Right renal cortex interstitium (tissue), 3 donors: Measurements from ENCODE around the gene ZNF280B. TPM values are rescaled to one million over a fixed set of nuclear protein-coding genes. Genes with fewer than 3 reads are reported as not detected.
"Not testable (repeated sequence)": the region's sequence is repeated elsewhere in the genome, so short reads cannot be mapped to it uniquely, and the experiment has no call there.

Experiments used
- DNase-seq, 3 donors: peaks; one replicate each; pipeline ENCODE4 v3.0.0-alpha.2; 2013; ENCODE audit warnings: low read depth in 3 of 3, low spot score in 2 of 3
- polyA plus RNA-seq, 3 donors: library from polyadenylated mRNA; unstranded; fragments of 120-200 nt; gene quantifications; one replicate each; pipeline ENCODE4 v1.2.1, GENCODE V29; 2013; ENCODE audit not compliant: insufficient read length in 3 of 3

The ZNF280B gene
- polyA plus RNA-seq, 3 donors, result 4.4 to 4.7 (median 4.5) TPM

DNA sequence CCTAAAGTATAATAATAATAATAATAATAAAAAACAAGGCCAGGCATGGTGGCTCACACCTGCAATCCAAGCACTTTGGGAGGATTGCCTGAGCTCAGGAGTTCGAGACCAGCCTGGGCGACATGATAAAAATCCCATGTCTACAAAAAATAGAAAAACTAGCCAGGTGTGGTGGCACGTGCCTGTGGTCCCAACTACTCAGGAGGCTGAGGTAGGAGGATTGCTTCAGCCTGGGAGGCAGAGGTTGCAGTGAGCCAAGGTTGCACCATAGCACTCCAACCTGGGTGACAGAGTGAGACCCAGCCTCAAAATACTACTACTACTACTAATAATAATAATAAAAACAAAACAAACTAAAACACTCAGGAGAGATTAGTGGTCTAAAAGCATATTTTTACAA, 27.1 kb upstream of the ZNF280B start:
- DNase-seq, result no peak

DNA sequence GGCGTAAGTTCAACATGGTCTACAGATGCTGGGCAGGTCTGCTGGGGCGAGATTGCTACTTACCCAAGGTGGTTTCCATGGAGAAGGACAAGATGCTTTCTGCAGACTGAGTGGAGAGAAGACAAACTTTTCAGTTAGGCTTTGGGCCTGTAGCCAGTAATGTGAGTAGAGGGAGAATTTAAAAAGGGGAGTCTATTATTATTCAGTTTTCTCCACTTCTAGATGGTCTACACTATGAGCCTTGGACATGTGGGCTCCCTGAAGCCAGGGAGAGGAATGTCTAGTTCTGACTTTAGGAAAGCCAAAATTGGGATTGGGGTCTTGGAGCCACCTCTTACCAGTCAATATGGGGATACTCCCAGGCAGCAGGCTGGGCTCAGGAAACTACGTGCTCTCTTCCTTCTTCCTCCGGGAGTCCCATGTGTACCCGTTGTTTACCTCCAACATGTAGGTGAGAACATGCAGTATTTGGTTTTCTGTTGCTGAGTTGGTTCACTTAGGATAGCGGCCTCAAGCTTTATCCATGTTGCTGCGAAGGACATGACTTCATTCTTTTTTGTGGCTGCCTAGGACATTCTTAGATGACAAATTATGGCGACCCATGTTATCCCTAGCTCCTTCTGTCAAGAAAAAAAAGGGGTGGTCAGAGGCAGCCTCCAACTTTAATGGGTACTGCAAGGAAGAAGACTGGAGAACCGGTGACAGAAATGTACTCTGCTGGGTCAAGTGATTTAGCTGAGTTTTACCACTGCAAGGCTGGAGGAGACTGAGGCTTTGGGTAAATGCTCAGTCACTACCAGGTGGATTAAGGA, 26.3 kb upstream of the ZNF280B start:
- no peak for DNase-seq

DNA sequence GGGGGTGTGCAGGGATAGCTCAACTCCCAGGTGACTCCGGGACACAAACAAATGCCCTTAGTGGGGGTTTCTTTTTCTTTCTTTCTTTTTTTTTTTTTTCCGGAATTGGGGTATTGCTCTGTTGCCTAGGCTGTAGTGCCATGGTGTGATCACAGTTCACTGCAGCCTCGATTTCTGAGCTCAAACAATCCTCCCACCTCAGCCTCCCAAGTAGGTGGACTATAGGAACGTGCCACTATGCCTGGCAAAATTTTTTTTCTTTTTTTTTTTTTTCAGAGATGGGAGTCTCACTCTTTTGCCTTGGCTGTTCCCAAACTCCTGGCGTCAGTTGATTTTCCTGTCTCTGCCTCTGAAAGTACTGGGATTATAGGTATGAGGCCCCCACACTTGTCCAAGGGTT, 25.3 kb upstream of the ZNF280B start:
- no peak for DNase-seq

GRCh38 chr22:22533417-22533816, 24.9 kb upstream of the ZNF280B start:
- no peak for DNase-seq

DNA sequence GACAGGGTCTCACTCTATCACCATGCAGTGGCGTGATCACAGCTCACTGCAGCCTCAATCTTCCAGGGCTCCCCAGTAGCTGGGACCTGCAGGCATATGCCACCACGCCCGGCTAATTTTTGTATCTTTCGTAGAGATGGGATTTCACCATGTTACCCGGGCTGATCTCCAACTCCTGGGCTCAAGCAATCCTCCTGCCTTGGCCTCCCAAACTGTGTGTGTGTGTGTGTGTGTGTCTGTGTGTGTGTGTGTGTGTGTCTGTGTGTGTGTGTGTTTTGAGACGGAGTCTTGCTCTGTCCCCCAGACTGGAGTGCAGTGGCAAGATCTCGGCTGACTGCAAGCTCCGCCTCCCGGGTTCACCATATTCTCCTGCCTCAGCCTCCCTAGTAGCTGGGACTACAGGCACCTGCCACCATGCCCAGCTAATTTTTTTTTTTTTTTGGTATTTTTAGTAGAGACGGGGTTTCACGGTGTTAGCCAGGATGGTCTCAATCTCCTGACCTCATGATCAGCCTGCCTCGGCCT, 24.1 kb upstream of the ZNF280B start:
- DNase-seq, result not testable (repeated sequence)

DNA sequence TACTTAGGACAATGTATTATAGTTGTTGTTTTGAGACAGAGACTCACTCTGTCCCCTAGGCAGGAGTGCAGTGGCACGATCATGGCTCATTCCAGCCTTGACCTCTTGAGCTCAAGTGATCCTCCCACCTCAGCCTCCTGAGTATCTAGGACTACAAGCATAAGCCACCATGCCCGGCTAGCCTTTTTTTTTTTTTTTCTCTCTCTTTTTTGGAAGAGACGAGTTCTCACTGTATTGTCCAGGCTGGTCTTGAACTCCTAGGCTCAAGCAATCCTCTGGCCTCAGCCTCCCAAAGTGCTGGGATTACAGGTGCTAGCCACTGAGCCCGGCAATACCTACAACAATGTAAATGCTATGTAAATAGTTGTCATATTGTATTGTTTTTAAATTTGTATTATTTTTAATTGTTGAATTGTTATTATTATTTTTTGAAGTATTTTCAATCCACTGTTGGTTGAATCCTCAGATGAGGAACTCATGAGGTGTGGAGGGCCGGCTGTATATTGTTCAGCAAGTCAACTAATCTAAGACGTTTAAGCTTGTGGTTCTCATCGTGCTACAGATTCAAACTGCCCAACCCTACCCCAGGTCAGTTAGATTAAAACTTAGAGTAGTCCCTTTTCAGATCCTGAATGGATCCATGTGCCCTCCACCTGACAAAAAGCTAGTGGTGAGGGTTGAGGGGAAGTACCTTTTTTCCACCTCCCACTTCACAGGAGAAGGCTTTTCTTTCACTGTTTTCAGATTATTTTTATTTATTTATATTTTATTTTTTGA, 23.4 kb upstream of the ZNF280B start:
- DNase-seq, result no peak

GRCh38 chr22:22528780-22529179, 20.2 kb upstream of the ZNF280B start:
- no peak for DNase-seq

DNA sequence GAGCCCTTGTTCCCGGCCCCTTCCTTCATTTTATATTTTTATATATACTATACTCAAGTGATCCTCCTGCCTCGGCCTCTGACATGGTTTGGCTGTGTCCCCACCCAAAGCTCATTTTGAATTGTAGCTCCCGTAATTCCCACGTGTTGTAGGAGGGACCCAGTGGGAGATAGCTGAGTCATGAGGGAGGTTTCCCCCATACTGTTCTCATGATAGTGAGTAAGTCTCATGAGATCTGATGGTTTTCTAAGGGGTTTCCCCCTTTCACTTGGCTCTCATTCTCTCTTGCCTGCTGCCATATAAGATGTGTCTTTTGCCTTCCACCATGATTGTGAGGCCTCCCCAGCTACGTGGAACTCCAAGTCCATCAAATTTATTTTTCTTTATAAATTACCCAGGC, 18.8 kb upstream of the ZNF280B start:
- no peak for DNase-seq

DNA sequence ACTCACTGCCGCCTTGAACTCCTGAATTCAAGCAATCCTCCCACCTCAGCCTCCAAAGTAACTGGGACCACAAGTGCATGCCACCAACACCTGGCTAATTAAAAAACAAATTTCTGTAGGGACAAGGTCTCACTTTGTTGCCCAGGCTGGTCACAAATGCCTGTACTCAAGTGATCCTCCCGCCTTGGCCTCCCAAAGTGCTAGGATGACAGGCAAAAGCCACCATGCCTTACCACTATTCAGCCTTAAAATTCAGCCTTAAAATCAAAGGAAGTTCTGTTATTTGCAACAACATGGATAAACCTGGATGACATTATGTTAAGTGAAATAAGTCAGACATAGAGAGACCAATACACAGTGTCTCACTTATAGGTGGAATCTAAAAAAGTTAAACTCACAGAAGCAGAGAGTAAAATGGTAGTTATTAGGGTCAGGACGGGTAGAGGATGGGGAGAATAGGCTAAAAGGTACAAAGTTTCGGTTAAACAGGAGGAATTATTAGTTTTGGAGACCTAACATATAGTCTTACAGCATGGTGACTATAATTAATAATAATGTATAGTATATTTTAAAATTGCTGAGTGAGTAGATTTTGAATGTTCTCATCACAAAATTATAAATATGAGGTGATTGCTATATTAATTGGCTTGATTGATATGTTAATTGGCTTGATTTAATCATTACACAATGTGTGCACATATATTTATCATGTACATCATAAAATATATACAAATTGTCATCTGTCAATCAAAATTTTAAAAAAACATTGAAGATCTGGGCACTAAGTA, 17.8 kb upstream of the ZNF280B start:
- no peak for DNase-seq

GRCh38 chr22:22523494-22523893, 15.0 kb upstream of the ZNF280B start:
- DNase-seq, result no peak

DNA sequence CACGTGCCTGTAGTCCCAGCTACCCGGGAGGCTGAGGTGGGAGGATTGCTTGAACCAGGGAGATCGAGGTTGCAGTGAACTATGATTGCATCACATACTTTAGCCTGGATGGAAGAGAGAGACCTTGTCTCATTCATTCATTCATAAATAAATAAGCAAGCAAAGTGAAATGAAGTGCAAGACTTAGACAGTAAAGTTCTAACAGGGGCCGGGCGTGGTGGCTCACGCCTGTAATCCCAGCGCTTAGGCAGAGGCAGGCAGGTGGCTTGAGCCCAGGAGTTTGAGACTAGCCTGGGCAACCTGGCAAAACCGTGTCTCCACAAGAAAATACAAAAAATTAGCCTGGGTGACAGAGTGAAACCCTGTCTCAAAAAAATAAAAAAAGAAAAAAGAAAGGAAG, 13.1 kb upstream of the ZNF280B start:
- no peak for DNase-seq

DNA sequence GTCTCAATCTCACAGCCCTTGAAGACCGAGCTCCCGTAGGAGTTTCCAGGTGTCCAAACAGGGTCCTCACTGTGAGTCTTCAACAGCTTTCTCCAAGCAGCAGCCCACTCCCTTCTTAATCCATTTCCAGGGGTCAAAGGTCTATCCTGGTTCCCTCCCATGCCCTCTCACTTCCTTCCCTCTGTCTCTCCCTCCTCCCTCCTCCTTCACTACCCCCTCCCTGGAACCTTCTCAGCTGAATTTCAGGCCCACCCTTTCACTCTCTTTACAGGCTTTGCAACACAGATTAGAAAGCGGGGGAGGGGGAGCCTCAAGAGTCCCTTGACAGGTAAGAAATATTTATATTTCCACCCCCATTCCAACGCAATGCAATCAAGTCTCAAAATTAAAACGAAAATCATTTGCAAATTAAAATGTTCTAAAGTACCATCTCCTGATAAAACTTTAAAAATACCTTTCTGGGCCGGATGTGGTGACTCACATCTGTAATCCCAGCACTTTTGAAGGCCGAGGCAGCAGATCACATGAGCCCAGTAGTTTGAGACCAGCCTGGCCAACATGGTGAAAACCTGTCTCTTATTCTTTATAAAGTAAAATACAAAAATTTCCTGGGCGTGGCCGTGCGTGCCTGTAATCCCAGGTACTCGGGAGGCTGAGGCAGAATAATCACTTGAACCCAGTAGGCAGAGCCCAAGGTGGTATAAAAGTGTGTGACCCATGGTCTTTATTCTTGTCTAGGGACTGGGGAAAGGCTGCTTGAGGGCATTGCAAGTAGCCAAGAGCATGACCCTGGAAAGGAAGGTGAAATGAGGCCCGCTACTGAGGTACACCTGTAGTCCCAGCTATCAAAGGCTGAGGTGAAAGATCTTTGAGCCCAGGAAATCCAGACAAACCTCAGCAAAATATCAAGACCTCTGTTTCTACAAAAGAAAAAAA, 12.4 kb upstream of the ZNF280B start:
- DNase-seq, result no peak

- DNase-seq, result no peak
Observed at GRCh38 chr22:22520020-22520656, 11.6 kb upstream of the ZNF280B start, which contains the start of gene ZNF280A. ZNF280A (minus strand) TSS chr22:22520270; CDS start chr22:22515630, 4,640 bp downstream.

GRCh38 chr22:22519591-22519990, 11.0 kb upstream of the ZNF280B start:
- DNase-seq, result no peak

DNA sequence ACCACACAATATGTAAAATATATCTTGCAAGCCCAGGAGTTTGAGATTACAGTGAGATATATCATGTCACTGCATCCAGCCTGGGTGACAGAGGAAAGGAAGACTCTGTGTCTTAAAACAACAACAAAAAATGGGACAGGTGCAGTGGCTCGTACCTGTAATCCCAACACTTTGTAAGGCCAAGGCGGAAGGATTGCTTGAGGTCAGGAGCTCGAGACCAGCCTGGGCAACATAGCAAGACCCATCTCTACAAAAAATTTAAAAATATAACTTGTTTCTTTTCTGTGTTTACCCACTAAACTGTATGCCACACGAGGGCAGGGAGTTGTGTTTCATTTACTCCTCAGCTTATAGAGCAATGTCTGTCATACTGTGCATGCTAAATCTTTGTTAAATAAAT, 8.4 kb upstream of the ZNF280B start:
- no peak for DNase-seq

- no peak for DNase-seq
Observed at GRCh38 chr22:22515890-22516289, 7.3 kb upstream of the ZNF280B start.

- not testable (repeated sequence) for DNase-seq
Observed at GRCh38 chr22:22514431-22514830, 5.9 kb upstream of the ZNF280B start.

DNA sequence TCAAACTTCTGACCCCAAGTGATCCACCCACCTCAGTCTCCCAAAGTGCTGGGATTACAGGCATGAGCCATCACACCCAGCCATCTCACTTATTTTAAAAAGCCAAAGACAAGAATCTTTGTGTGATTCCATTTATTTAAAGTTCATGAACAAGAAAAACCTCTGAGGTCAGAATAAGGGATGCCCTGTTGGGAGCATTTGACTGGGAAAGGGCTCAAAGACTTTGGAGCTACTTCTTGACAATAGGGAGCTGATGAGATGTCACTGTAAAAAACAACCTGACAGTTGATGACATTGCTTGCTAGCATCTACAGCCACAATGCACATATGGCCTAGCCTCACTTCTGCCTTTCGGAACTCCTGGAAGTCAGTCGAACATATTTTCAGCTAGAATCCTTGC, 5.1 kb upstream of the ZNF280B start:
- DNase-seq, result no peak

GRCh38 chr22:22512951-22513350, 4.4 kb upstream of the ZNF280B start:
- DNase-seq, result no peak
